K562 (cell line): ENCODE data around the gene RFPL1. TPM values are rescaled to one million over a fixed set of nuclear protein-coding genes. Genes with fewer than 3 reads are reported as not detected.

Source experiments
- ATAC-seq: fragments of 200-7000 bp; cut with Tn5 transposase; 3 replicates; pipeline ENCODE4 v1.9.1; 2020; ENCODE audit warnings: moderate library complexity
- BruUV-seq: library from RNA; stranded (reverse); fragments of 400-500 nt; replicated peaks from 2 replicates; lab custom pipeline; 2021; lab: Mats Ljungman, UMichigan
- CTCF ChIA-PET: fragments of 300-600 bp; formaldehyde crosslinking; extraction: SDS; loops from one replicate; lab custom pipeline; 2021; ENCODE audit warnings: low intra/inter-chr PET ratio; lab: Yijun Ruan, JAX
- POLR2A ChIA-PET: fragments of 300-600, 350-650 bp; sonication (Branson Sonifier 250); formaldehyde crosslinking; extraction: SDS; loops from one replicate; lab custom pipeline; 2021; ENCODE audit warnings: antibody characterized with exemption, inconsistent platforms; lab: Yijun Ruan, JAX
- DNase-seq, 4 experiments: peaks; one replicate each; pipeline versions ENCODE4 v3.0.0 to v3.0.0-alpha.2; 2011 to 2018; ENCODE audit warnings: low spot score in 3 of 4, mixed read lengths in 3 of 4; ENCODE audit errors: extremely low read depth in 1 of 4
- FAIRE-seq: peaks from 2 replicates; lab custom pipeline; 2011; peaks lifted over from hg19 to GRCh38; lab: Jason Lieb, UNC
- H2AFZ ChIP-seq: 2 replicates; pipeline ENCODE4 v1.6.0; 2011; ENCODE audit warnings: low read depth, low read length, control low read depth, inconsistent platforms
- H3K27ac ChIP-seq: fragments of 200-600 bp; 3 replicates; pipeline ENCODE4 v1.8.0; 2011; ENCODE audit warnings: low read depth, mild to moderate bottlenecking, control low read depth, inconsistent platforms, low read length, moderate library complexity, mixed read lengths; ENCODE audit errors: extremely low read depth
- H3K27me3 ChIP-seq, 2 experiments: fragments of 300-600 bp in 1 of 2; 2 replicates in 1 of 2; 3 replicates in 1 of 2; pipeline versions ENCODE4 v1.6.0 to v1.8.0; 2011; ENCODE audit warnings: inconsistent platforms in 2 of 2, low read length in 2 of 2, mild to moderate bottlenecking in 1 of 2, mixed read lengths in 1 of 2, moderate library complexity in 1 of 2; ENCODE audit not compliant: control insufficient read depth in 2 of 2, insufficient read depth in 2 of 2
- H3K36me3 ChIP-seq: fragments of 300-600 bp; 3 replicates; pipeline ENCODE4 v1.8.0; 2011; ENCODE audit warnings: mild to moderate bottlenecking, low read length, inconsistent platforms; ENCODE audit not compliant: control insufficient read depth, insufficient read depth
- H3K4me1 ChIP-seq, 2 experiments: fragments of 200-600 bp in 1 of 2; replicated peaks in 1 of 2; 2 replicates in 1 of 2; 3 replicates in 1 of 2; pipeline versions ENCODE4 v1.5.1 to v1.8.0; 2011; ENCODE audit warnings: inconsistent platforms in 2 of 2, low read length in 2 of 2, mild to moderate bottlenecking in 1 of 2, mixed read lengths in 1 of 2, moderate library complexity in 1 of 2; ENCODE audit not compliant: control insufficient read depth in 2 of 2, insufficient read depth in 2 of 2
- H3K4me2 ChIP-seq: 2 replicates; pipeline ENCODE4 v1.6.1; 2011; ENCODE audit warnings: low read length, control low read depth, inconsistent platforms, mixed read lengths; ENCODE audit not compliant: insufficient read depth
- H3K4me3 ChIP-seq: fragments of 200-600 bp; sonication (generic), shearing (Covaris generic); 2 replicates; pipeline ENCODE4 v1.5.1; 2016; ENCODE audit warnings: control low read depth, inconsistent platforms
- H3K79me2 ChIP-seq: fragments of 200-600 bp; 3 replicates; pipeline ENCODE4 v1.8.0; 2011; ENCODE audit warnings: low read length, inconsistent platforms; ENCODE audit not compliant: control insufficient read depth, insufficient read depth
- H3K9ac ChIP-seq, 2 experiments: 2 replicates each; pipeline versions ENCODE4 v1.6.0 to v1.6.1; 2011; ENCODE audit warnings: low read depth in 2 of 2, low read length in 2 of 2, control low read depth in 1 of 2, inconsistent platforms in 1 of 2, mild to moderate bottlenecking in 1 of 2, mixed read lengths in 1 of 2; ENCODE audit not compliant: insufficient read depth in 1 of 2
- H3K9me1 ChIP-seq: one replicate; pipeline ENCODE4 v1.6.0; 2011; ENCODE audit warnings: inconsistent platforms, mild to moderate bottlenecking, low read length, moderate library complexity; ENCODE audit not compliant: control insufficient read depth, insufficient read depth
- H3K9me3 ChIP-seq: replicated peaks from 2 replicates; pipeline ENCODE4 v1.5.1; 2011; ENCODE audit warnings: low read depth, low read length, inconsistent platforms; ENCODE audit not compliant: control insufficient read depth, insufficient read depth
- H4K20me1 ChIP-seq: replicated peaks from 2 replicates; pipeline ENCODE4 v1.6.1; 2011; ENCODE audit warnings: low read length, inconsistent platforms, mixed read lengths; ENCODE audit not compliant: control insufficient read depth, insufficient read depth
- HNRNPLL ChIP-seq: fragments of 200-400 bp; formaldehyde crosslinking; IDR thresholded peaks from 2 replicates; pipeline ENCODE4 v1.6.1; 2017; ENCODE audit warnings: low read length, low read depth, mild to moderate bottlenecking; ENCODE audit not compliant: poor library complexity, severe bottlenecking
- TBP ChIP-seq: optimal IDR thresholded peaks from 2 replicates; pipeline ENCODE3; 2011; ENCODE audit warnings: low read depth, low read length, improper control_type of control experiment
- ZBTB7A ChIP-seq: IDR thresholded peaks from 2 replicates; pipeline ENCODE4 v1.6.1; 2011; ENCODE audit warnings: low read depth, mild to moderate bottlenecking, low read length, moderate library complexity, borderline replicate concordance; ENCODE audit not compliant: control insufficient read depth
- WGBS: fragments of 100-300 bp; shearing (Covaris generic); methylation state at CpG from one replicate; pipeline ENCODE4 v1.1.6; 2016; ENCODE audit warnings: low coverage, mixed read lengths; ENCODE audit not compliant: insufficient coverage; ENCODE audit errors: missing lambda C conversion rate; 5-methylcytosine and 5-hydroxymethylcytosine counted together
- in situ Hi-C: fragments of 300-500 bp; cut with MboI; formaldehyde crosslinking; loops from 4 replicates; pipeline ENCODE4 v1.15.0; 2018; ENCODE audit warnings: inconsistent platforms, mixed read lengths
- intact Hi-C: fragments of 100-400 bp; cut with micrococcal nuclease; formaldehyde crosslinking; loops from 2 replicates; pipeline ENCODE4 v1.14.2; 2022
- polyA plus RNA-seq, 8 experiments: library from polyadenylated mRNA; depleted of rRNA in 4 of 8; stranded (reverse) in 5 of 8; unstranded in 3 of 8; fragments of >200 nt; fragmentation: Nextera tagmentation in 2 of 8; fragmentation: Illumina TruSeq in 1 of 8; extraction: Ambion mirVana in 2 of 8; extraction: Trizol in 1 of 8; gene quantifications; 2 replicates each; pipeline versions ENCODE4 v1.2.1 to v1.2.3, GENCODE V29; 2011 to 2014; ENCODE audit warnings: inconsistent platforms in 1 of 8, missing spikeins in 1 of 8
- total RNA-seq, 7 experiments: library from RNA; depleted of rRNA in 6 of 7; stranded (reverse); fragments of >200 nt in 6 of 7; fragmentation: Illumina TruSeq in 2 of 7; extraction: Trizol in 2 of 7; gene quantifications; 2 replicates each; pipeline versions ENCODE4 v1.2.1 to v1.2.3, GENCODE V29; 2011 to 2021; ENCODE audit warnings: low replicate concordance in 1 of 7
- TF ChIP-seq, protein P1 (sequence below), 2 experiments: IDR thresholded peaks; 2 replicates each; pipeline ENCODE4 v1.6.1; 2011; ENCODE audit warnings: borderline replicate concordance in 1 of 2, control low read depth in 1 of 2, low read depth in 1 of 2, low read length in 1 of 2, mild to moderate bottlenecking in 1 of 2, mixed read lengths in 1 of 2, moderate library complexity in 1 of 2; ENCODE audit not compliant: insufficient read depth in 1 of 2, insufficient read length in 1 of 2, poor library complexity in 1 of 2, severe bottlenecking in 1 of 2; ENCODE audit errors: extremely low read depth in 1 of 2

Gene RFPL1
- total and polyA plus RNA-seq, 9 of the 15 experiments (the other 6 are each of a cell fraction or from before 2014, with no cell fraction given): not detected

DNA sequence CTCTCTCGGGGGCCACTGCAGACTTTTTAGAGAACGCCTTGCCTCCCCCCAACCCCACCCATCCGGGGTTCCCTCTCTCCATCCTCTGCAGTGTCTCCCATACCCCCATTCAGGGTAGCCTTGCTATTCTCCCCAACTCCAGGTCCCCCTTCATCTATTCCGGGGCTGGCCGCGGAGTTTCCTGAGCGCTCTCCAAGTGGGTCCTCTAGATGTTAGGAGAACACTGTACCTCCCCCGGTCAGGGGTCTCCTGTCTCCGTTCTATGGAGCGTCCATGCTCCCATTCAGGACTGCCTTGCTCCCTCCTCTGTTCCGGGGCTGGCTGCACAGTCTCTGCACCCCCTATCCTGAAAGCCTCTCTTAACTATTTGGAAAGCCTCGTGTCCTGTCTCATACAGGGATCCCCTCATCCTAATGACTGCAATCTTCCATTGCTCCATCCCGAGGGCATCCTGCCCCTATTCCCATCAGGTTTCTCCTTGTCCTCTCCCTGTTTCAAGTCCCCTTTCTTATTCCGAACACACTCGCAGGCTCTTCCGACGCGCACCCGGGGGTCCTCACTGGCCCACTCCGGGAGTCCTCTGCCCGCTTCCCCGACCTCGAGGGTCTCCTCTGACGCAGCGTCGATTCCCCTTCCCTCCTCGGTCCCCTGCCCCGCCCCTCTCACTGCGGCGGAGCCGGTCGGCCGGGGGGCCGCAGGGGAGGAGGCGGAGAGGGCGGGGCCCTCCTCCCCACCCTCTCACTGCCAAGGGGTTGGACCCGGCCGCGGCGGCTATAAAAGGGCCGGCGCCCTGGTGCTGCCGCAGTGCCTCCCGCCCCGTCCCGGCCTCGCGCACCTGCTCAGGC lies 41.3 kb downstream of the RFPL1 start, which contains the start of gene NEFH:
TSS of gene NEFH (plus strand) at position 802 of the 845 bp plus-strand sequence. CDS start 45 bp downstream, outside the sequence.
- Histone ChIP-seq H4K20me1 (peaks cover 19% of the 10 kb centered on the region; the same call in 1 of the 2 replicates), H3K79me2 (peaks cover 42% of the 10 kb centered on the region), H3K9me1 (peaks cover 10% of the 10 kb centered on the region), H3K36me3 (peaks cover 14% of the 10 kb centered on the region; the same call in 1 of the 3 replicates), H2AFZ (peak within 1 kb of the TSS; percentile 74), H3K9ac (peak within 1 kb of the TSS; percentile 68 to 91), H3K4me3 (peak within 1 kb of the TSS; percentile 48), H3K27ac (peak within 1 kb of the TSS; percentile 68), H3K9me3 (no peaks in the 10 kb centered on the region), H3K4me1 (peaks cover 21 to 48% of the 10 kb centered on the region in 2 experiments; a peak in 4 of 5 replicates), H3K27me3 (no peaks in the 10 kb centered on the region), H3K4me2 (peak within 1 kb of the TSS; percentile 77)
- intact Hi-C loops (loop anchor here (2.0 kb wide), 1 partner anchor 45 kb away; no protein-coding TSS in a partner anchor), in situ Hi-C loops (no loop called here)
- ChIA-PET CTCF (no interaction called here), POLR2A (interaction anchor here (0.6 to 1.2 kb wide), 4 partner anchors 14 to 1628 kb away, joined by 3 to 4 read pairs (median 3); no protein-coding TSS in a partner anchor)
- WGBS: 38% methylated on average over 13 of the region's 48 CpGs
- TF ChIP-seq HNRNPLL: no peak
- peak; percentile 83 for TF ChIP-seq TBP
- peak; percentile 27; the same call in 1 of the 2 replicates for TF ChIP-seq ZBTB7A
- TF ChIP-seq, protein P1, sequence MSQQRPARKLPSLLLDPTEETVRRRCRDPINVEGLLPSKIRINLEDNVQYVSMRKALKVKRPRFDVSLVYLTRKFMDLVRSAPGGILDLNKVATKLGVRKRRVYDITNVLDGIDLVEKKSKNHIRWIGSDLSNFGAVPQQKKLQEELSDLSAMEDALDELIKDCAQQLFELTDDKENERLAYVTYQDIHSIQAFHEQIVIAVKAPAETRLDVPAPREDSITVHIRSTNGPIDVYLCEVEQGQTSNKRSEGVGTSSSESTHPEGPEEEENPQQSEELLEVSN (IDR thresholded peaks at IDR 0.05; ENCODE audit: borderline replicate concordance in 1 of 2, extremely low read depth in 1 of 2, insufficient read depth in 1 of 2, insufficient read length in 1 of 2, low read depth in 1 of 2, low read length in 1 of 2, poor library complexity in 1 of 2, severe bottlenecking in 1 of 2): peak in 1 of 2 experiments; percentile 68
- DNase-seq (peak; percentile 49 to 60 (median 55)), ATAC-seq (peak; percentile 31), FAIRE-seq (no peak)
- BruUV-seq: TSS peak; percentile 45
